Naive thymus-derived CD4-positive, alpha-beta T cell (primary cell): ENCODE measurements around the gene TBC1D3B. TPM values are rescaled to one million over a fixed set of nuclear protein-coding genes. Genes with fewer than 3 reads are reported as not detected.
A peak's percentile ranks its signal among the peaks of the same experiment; 100 is the strongest.

ENCODE experiments used
- ATAC-seq: fragments of 150-1000 bp; cut with Tn5 transposase; 2 replicates; pipeline ENCODE4 v1.10.0; 2021; ENCODE audit warnings: mild to moderate bottlenecking, moderate library complexity
- CTCF ChIA-PET: fragments of 350-600 bp; sonication (Branson Sonifier 250); formaldehyde crosslinking; loops from one replicate; lab custom pipeline; 2021; ENCODE audit warnings: antibody characterized with exemption; lab: Charles Lee
- POLR2A ChIA-PET: fragments of 350-600 bp; sonication (Branson Sonifier 250); formaldehyde crosslinking; loops from one replicate; lab custom pipeline; 2021; ENCODE audit warnings: antibody characterized with exemption, inconsistent platforms; lab: Charles Lee
- DNase-seq, 9 donors: peaks; one replicate each; pipeline versions ENCODE4 v3.0.0 to v3.0.0-alpha.2; 2020 to 2022; ENCODE audit warnings: mixed read lengths in 1 of 9
- H3K27ac ChIP-seq: one replicate; pipeline ENCODE4 v1.7.0; 2013; ENCODE audit warnings: mild to moderate bottlenecking, low read depth, low read length, moderate library complexity
- H3K27me3 ChIP-seq, 2 donors: one replicate each; pipeline ENCODE4 v1.7.0; 2013; ENCODE audit warnings: low read length in 2 of 2, mild to moderate bottlenecking in 2 of 2, moderate library complexity in 2 of 2; ENCODE audit not compliant: control insufficient read depth in 2 of 2, insufficient read depth in 2 of 2
- H3K36me3 ChIP-seq, 3 experiments: 1 replicate in 2 of 3; 2 replicates in 1 of 3; pipeline ENCODE4 v1.7.0; 2013; ENCODE audit warnings: low read length in 3 of 3, mild to moderate bottlenecking in 3 of 3, moderate library complexity in 1 of 3; ENCODE audit not compliant: insufficient read depth in 3 of 3, control insufficient read depth in 2 of 3
- H3K4me1 ChIP-seq, 2 donors: one replicate each; pipeline ENCODE4 v1.7.0; 2013; ENCODE audit warnings: low read length in 2 of 2, mild to moderate bottlenecking in 2 of 2, moderate library complexity in 1 of 2; ENCODE audit not compliant: control insufficient read depth in 2 of 2, insufficient read depth in 2 of 2
- H3K4me3 ChIP-seq: 2 replicates; pipeline ENCODE4 v1.7.0; 2013; ENCODE audit warnings: mild to moderate bottlenecking, low read length
- H3K9me3 ChIP-seq, 3 experiments: 1 replicate in 2 of 3; 2 replicates in 1 of 3; pipeline ENCODE4 v1.7.0; 2013; ENCODE audit warnings: low read length in 3 of 3; ENCODE audit not compliant: control insufficient read depth in 2 of 3
- H3K27ac Mint-ChIP-seq, 9 donors: one replicate each; pipeline ENCODE4 v1.8.0; 2020 to 2022; ENCODE audit warnings: mixed read lengths in 9 of 9, mild to moderate bottlenecking in 8 of 9, moderate library complexity in 5 of 9, inconsistent platforms in 2 of 9
- H3K27me3 Mint-ChIP-seq, 5 donors: one replicate each; pipeline ENCODE4 v1.8.0; 2021 to 2022; ENCODE audit warnings: mixed read lengths in 5 of 5, mild to moderate bottlenecking in 1 of 5
- H3K36me3 Mint-ChIP-seq, 5 donors: one replicate each; pipeline ENCODE4 v1.8.0; 2020 to 2022; ENCODE audit warnings: mixed read lengths in 5 of 5, mild to moderate bottlenecking in 3 of 5, inconsistent platforms in 1 of 5
- H3K4me1 Mint-ChIP-seq, 7 donors: one replicate each; pipeline ENCODE4 v1.8.0; 2020 to 2022; ENCODE audit warnings: mixed read lengths in 7 of 7, mild to moderate bottlenecking in 3 of 7, inconsistent platforms in 1 of 7
- H3K4me3 Mint-ChIP-seq, 10 donors: one replicate each; pipeline ENCODE4 v1.8.0; 2020 to 2022; ENCODE audit warnings: mild to moderate bottlenecking in 10 of 10, mixed read lengths in 10 of 10, moderate library complexity in 6 of 10, inconsistent platforms in 2 of 10
- H3K9me3 Mint-ChIP-seq, 11 donors: one replicate each; pipeline ENCODE4 v1.8.0; 2020 to 2022; ENCODE audit warnings: mixed read lengths in 11 of 11, mild to moderate bottlenecking in 4 of 11, inconsistent platforms in 1 of 11, moderate library complexity in 1 of 11
- intact Hi-C, 2 donors: fragments of 100-400 bp; cut with micrococcal nuclease; formaldehyde crosslinking; loops; one replicate each; pipeline ENCODE4 v1.15.1; 2023
- polyA plus RNA-seq, 2 donors: library from polyadenylated mRNA; unstranded; fragments of 300-500 nt; fragmentation: Illumina TruSeq; gene quantifications; one replicate each; pipeline ENCODE4 v1.2.3, GENCODE V29; 2021
- total RNA-seq, 6 experiments: library from RNA in 5 of 6; stranded (reverse) in 5 of 6; gene quantifications; 1 replicate in 5 of 6; 2 replicates in 1 of 6; pipeline ENCODE4 v1.2.3 and lab custom pipeline; 2021 to 2026

The TBC1D3B gene
- total and polyA plus RNA-seq, 7 experiments from 2014 or later, result 4.0 to 13.3 (median 9.7) TPM; not detected in 2

DNA sequence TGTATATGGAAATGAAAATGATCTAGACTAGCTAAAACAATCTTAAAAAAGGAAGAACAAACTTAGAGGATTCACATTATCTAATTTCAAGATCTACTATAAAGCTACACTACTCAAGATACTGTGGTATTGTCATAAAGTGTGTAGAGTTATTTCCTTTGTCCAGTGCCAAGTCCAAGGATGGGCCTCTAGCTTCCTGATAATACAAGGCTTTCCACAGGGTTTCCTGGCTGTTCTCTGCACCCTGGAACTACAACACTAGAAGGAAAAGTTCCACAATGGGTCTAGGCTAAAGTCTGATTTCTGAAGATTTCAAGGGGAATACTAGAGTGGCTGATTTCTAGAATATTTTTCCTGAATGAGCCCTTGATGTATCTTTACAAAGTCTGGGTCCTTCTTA lies 34.2 kb downstream of the TBC1D3B start:
- intact Hi-C loops, result no loop called here
- no peaks in the 10 kb centered on the region for H3K36me3 Mint-ChIP-seq
- H3K9me3 Mint-ChIP-seq, result peaks cover 0 to 2% (median 0%) of the 10 kb centered on the region in 11 donors
- Histone ChIP-seq H3K27ac (no peak overlapping the region), H3K4me1 (no peaks in the 10 kb centered on the region), H3K36me3 (no peaks in the 10 kb centered on the region), H3K9me3 (no peaks in the 10 kb centered on the region), H3K27me3 (no peaks in the 10 kb centered on the region), H3K4me3 (no peak overlapping the region)
- H3K27ac Mint-ChIP-seq, result no peak overlapping the region
- H3K4me3 Mint-ChIP-seq, result no peak overlapping the region
- ATAC-seq, result no peak
- peaks cover 0 to 5% (median 0%) of the 10 kb centered on the region in 7 donors for H3K4me1 Mint-ChIP-seq
- ChIA-PET POLR2A (no interaction called here), CTCF (no interaction called here)
- DNase-seq, result no peak
- peaks cover 0 to 9% (median 2%) of the 10 kb centered on the region in 5 donors for H3K27me3 Mint-ChIP-seq

DNA sequence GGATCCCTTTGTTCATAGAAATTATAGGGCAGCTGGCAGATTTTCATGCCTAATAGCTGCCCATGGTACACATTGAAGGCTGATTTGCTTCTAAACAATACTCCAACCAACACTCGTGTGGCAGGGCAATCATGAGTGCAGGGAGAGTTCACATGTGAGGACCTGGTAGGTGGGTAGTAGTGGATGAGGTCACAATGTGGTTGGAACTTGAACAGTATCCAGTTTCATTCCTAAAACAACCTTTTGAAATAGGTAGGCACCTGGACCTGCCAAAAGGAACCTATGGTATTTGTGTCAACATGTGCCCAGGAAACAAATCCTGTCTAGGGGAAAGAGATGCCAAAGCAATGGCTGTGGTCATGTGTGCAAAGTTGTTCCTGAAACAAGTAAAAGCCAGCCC lies 40.0 kb downstream of the TBC1D3B start:
- ATAC-seq, result no peak
- H3K27ac Mint-ChIP-seq, result no peak overlapping the region
- H3K4me3 Mint-ChIP-seq, result no peak overlapping the region
- Histone ChIP-seq H3K27ac (no peak overlapping the region), H3K9me3 (no peaks in the 10 kb centered on the region), H3K27me3 (no peaks in the 10 kb centered on the region), H3K36me3 (no peaks in the 10 kb centered on the region), H3K4me1 (no peaks in the 10 kb centered on the region), H3K4me3 (no peak overlapping the region)
- intact Hi-C loops, result no loop called here
- peaks cover 0 to 2% (median 0%) of the 10 kb centered on the region in 11 donors for H3K9me3 Mint-ChIP-seq
- CTCF ChIA-PET, result interaction anchor here (0.6 kb wide), 1 partner anchor 12 kb away, joined by 4 read pairs; no protein-coding TSS in a partner anchor
- H3K4me1 Mint-ChIP-seq, result peaks cover 0 to 3% (median 0%) of the 10 kb centered on the region in 7 donors
- POLR2A ChIA-PET, result no interaction called here
- H3K36me3 Mint-ChIP-seq, result no peaks in the 10 kb centered on the region
- H3K27me3 Mint-ChIP-seq, result peaks cover 0 to 42% (median 12%) of the 10 kb centered on the region in 5 donors
- DNase-seq, result no peak

DNA sequence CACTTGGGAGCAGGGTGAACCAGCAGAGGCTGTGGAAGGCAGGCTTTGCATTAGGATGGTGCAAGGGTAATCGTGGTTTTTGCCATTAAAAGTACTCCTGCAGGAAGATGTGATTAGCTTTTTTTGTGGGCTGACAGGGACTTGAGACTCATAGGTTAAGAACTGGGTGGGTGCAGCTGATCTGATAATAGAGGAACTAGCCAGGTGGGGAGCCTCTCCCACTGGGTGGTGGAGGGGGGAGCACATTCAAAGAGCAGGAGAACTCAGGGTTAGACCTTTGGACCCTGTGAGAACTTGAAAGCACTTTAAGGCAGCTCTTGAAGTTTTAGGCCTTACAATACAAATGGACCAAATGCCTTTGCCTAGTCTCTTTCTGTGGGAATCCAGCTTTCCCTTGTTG lies 40.4 kb downstream of the TBC1D3B start:
- ATAC-seq (no peak), DNase-seq (no peak)
- Histone ChIP-seq H3K4me3 (no peak overlapping the region), H3K27ac (no peak overlapping the region), H3K9me3 (no peaks in the 10 kb centered on the region), H3K27me3 (no peaks in the 10 kb centered on the region), H3K4me1 (no peaks in the 10 kb centered on the region), H3K36me3 (no peaks in the 10 kb centered on the region)
- Mint-ChIP-seq H3K4me1 (peaks cover 0 to 3% (median 0%) of the 10 kb centered on the region in 7 donors), H3K27me3 (peaks cover 0 to 43% (median 12%) of the 10 kb centered on the region in 5 donors), H3K9me3 (peaks cover 0 to 2% (median 0%) of the 10 kb centered on the region in 11 donors), H3K27ac (no peak overlapping the region), H3K4me3 (no peak overlapping the region), H3K36me3 (no peaks in the 10 kb centered on the region)
- CTCF ChIA-PET, result interaction anchor here (0.6 kb wide), 1 partner anchor 12 kb away, joined by 4 read pairs; no protein-coding TSS in a partner anchor
- intact Hi-C loops, result no loop called here
- POLR2A ChIA-PET, result no interaction called here

DNA sequence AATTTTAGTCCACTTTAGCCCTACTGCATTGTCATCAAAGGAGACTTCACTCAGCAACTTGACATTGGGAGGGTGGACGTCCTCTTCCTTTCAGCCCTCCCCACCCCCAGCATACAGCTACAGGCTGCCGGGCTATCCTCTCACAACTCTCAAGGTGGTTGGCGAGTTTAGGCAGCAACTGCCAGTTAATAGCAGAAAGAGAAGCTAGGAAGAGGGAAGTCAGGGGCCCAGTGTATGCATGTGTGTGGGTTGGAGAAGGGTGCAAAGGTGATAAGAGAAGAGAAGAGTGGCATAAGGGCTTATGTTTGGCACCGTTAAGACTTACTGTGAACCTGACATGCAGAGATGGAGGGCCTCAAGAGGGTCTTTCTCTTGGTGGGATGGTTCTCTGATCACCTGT lies 41.0 kb downstream of the TBC1D3B start:
- H3K36me3 Mint-ChIP-seq, result no peaks in the 10 kb centered on the region
- ChIA-PET POLR2A (no interaction called here), CTCF (interaction anchor here (0.6 kb wide), 1 partner anchor 358 kb away, joined by 5 read pairs; no protein-coding TSS in a partner anchor)
- peaks cover 0 to 3% (median 0%) of the 10 kb centered on the region in 7 donors for H3K4me1 Mint-ChIP-seq
- H3K9me3 ChIP-seq, result no peaks in the 10 kb centered on the region
- no peak overlapping the region for H3K27ac ChIP-seq
- H3K36me3 ChIP-seq, result no peaks in the 10 kb centered on the region
- DNase-seq, result no peak
- no peak for ATAC-seq
- no peak overlapping the region for H3K27ac Mint-ChIP-seq
- no peaks in the 10 kb centered on the region for H3K4me1 ChIP-seq
- H3K27me3 Mint-ChIP-seq, result peaks cover 0 to 43% (median 14%) of the 10 kb centered on the region in 5 donors
- no peaks in the 10 kb centered on the region for H3K27me3 ChIP-seq
- H3K4me3 Mint-ChIP-seq, result no peak overlapping the region
- intact Hi-C loops, result no loop called here
- peaks cover 0 to 2% (median 0%) of the 10 kb centered on the region in 11 donors for H3K9me3 Mint-ChIP-seq
- no peak overlapping the region for H3K4me3 ChIP-seq

DNA sequence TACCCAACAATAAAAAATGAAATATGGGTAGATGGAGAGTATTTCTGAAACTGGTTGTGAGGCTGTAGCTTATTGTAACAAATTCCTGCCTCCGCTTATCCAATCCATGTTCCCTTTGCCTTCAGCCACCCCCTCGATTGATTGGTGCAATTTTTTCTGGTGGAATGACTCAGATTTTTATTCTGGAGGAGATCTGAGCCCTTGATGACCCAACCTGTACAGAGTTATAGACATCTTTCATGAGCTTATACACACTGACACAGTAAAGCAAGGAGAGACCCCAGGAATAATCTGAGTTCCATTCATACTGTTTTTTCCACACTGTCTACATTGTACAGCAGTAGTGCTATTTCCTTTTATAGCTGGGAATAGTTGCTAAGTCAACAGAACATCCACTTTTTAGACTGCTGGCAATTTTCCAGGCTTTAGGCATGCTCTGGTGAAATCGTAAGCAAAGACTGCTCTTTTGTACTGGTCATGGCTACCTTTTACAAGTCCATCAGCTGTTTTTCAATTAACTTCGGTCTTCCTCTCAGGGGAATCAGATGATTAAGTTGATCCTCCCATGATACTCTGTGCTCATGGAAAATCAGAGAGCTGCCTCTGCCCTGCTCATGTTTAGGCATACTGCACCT lies 42.7 kb downstream of the TBC1D3B start:
- peaks cover 0 to 55% (median 25%) of the 10 kb centered on the region in 5 donors for H3K27me3 Mint-ChIP-seq
- H3K4me1 Mint-ChIP-seq, result peaks cover 0 to 3% (median 0%) of the 10 kb centered on the region in 7 donors
- ATAC-seq (no peak), DNase-seq (no peak)
- no peak overlapping the region for H3K27ac Mint-ChIP-seq
- POLR2A ChIA-PET, result no interaction called here
- CTCF ChIA-PET, result interaction anchor here (1.4 kb wide), 1 partner anchor 15 kb away, joined by 6 read pairs; no protein-coding TSS in a partner anchor
- no peak overlapping the region for H3K4me3 Mint-ChIP-seq
- no peaks in the 10 kb centered on the region for H3K4me1 ChIP-seq
- no peak overlapping the region for H3K27ac ChIP-seq
- H3K36me3 Mint-ChIP-seq, result no peaks in the 10 kb centered on the region
- H3K27me3 ChIP-seq, result no peaks in the 10 kb centered on the region
- H3K9me3 ChIP-seq, result no peaks in the 10 kb centered on the region
- intact Hi-C loops, result no loop called here
- no peak overlapping the region for H3K4me3 ChIP-seq
- H3K9me3 Mint-ChIP-seq, result peaks cover 0 to 2% (median 0%) of the 10 kb centered on the region in 11 donors
- no peaks in the 10 kb centered on the region for H3K36me3 ChIP-seq

DNA sequence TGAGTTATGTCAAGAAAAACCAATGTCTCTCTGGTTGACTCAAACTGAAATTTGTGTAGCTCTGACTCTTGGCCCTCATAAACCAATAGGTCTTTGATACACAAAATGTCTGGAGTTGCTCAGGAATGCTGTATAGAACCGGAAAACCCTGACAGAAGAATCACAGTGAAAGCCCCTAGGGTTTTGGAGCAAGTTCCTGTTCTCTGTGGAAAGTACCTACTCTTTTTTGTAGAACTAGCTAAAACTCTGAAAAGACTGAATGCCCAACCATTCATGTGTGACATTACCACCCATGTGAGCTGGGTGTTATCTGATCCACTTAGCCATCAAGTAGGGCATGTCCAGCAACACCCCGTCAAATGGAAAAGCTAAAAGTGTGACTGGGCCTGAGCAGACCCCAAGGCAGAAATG lies 44.0 kb downstream of the TBC1D3B start:
- H3K27ac ChIP-seq, result no peak overlapping the region
- ChIA-PET POLR2A (no interaction called here), CTCF (interaction anchor here (0.6 to 1.4 kb wide), 2 partner anchors 14 to 16 kb away, joined by 3 to 6 read pairs; no protein-coding TSS in a partner anchor)
- Mint-ChIP-seq H3K36me3 (no peaks in the 10 kb centered on the region), H3K4me3 (no peak overlapping the region), H3K27me3 (peaks cover 0 to 60% (median 26%) of the 10 kb centered on the region in 5 donors), H3K27ac (no peak overlapping the region), H3K9me3 (peaks cover 0 to under 1% (median 0%) of the 10 kb centered on the region in 11 donors), H3K4me1 (no peaks in the 10 kb centered on the region)
- ATAC-seq (peak; percentile 32), DNase-seq (no peak)
- H3K36me3 ChIP-seq, result no peaks in the 10 kb centered on the region
- peaks cover 0 to 10% of the 10 kb centered on the region in 2 donors for H3K4me1 ChIP-seq
- intact Hi-C loops, result no loop called here
- no peak overlapping the region for H3K4me3 ChIP-seq
- no peaks in the 10 kb centered on the region for H3K9me3 ChIP-seq
- H3K27me3 ChIP-seq, result no peaks in the 10 kb centered on the region
